IPS-15b (cell line): ENCODE measurements around the gene NR5A1.

Source experiments
- H3K27me3 ChIP-seq: one replicate; pipeline ENCODE4 v1.6.1; 2013; ENCODE audit warnings: low read length; ENCODE audit not compliant: control insufficient read depth, insufficient read depth
- H3K36me3 ChIP-seq: one replicate; pipeline ENCODE4 v1.6.1; 2013; ENCODE audit warnings: low read length; ENCODE audit not compliant: control insufficient read depth, insufficient read depth
- H3K4me1 ChIP-seq: one replicate; pipeline ENCODE4 v1.6.1; 2013; ENCODE audit warnings: mild to moderate bottlenecking, low read length; ENCODE audit not compliant: control insufficient read depth, insufficient read depth
- H3K4me3 ChIP-seq: one replicate; pipeline ENCODE4 v1.5.1; 2013; ENCODE audit warnings: low read depth, low read length
- H3K9ac ChIP-seq: one replicate; pipeline ENCODE4 v1.6.1; 2013; ENCODE audit warnings: low read depth, mild to moderate bottlenecking, low read length
- H3K9me3 ChIP-seq: one replicate; pipeline ENCODE4 v1.6.1; 2013; ENCODE audit warnings: mild to moderate bottlenecking, low read length; ENCODE audit not compliant: control insufficient read depth, insufficient read depth

Gene NR5A1

GRCh38 chr9:124531115-124531514 lies 23.9 kb upstream of the NR5A1 start:
- no peak overlapping the region for H3K9ac ChIP-seq
- no peak overlapping the region for H3K4me3 ChIP-seq
- H3K9me3 ChIP-seq = no peaks in the 10 kb centered on the region
- peaks cover 16% of the 10 kb centered on the region for H3K36me3 ChIP-seq
- no peaks in the 10 kb centered on the region for H3K27me3 ChIP-seq
- no peaks in the 10 kb centered on the region for H3K4me1 ChIP-seq

- H3K4me3 ChIP-seq = no peak overlapping the region
- H3K9ac ChIP-seq = no peak overlapping the region
- no peaks in the 10 kb centered on the region for H3K9me3 ChIP-seq
- H3K27me3 ChIP-seq = no peaks in the 10 kb centered on the region
- H3K4me1 ChIP-seq = no peaks in the 10 kb centered on the region
- peaks cover 9% of the 10 kb centered on the region for H3K36me3 ChIP-seq
These were observed 23.0 kb upstream of the NR5A1 start for GRCh38 chr9:124530246-124530645.

GRCh38 chr9:124527781-124528180 lies 20.6 kb upstream of the NR5A1 start:
- Histone ChIP-seq H3K36me3 (peaks cover 7% of the 10 kb centered on the region), H3K9me3 (no peaks in the 10 kb centered on the region), H3K4me1 (no peaks in the 10 kb centered on the region), H3K4me3 (no peak overlapping the region), H3K9ac (no peak overlapping the region), H3K27me3 (no peaks in the 10 kb centered on the region)

- Histone ChIP-seq H3K36me3 (peaks cover 6% of the 10 kb centered on the region), H3K4me1 (no peaks in the 10 kb centered on the region), H3K4me3 (no peak overlapping the region), H3K9me3 (no peaks in the 10 kb centered on the region), H3K9ac (no peak overlapping the region), H3K27me3 (no peaks in the 10 kb centered on the region)
These were observed 19.0 kb upstream of the NR5A1 start for GRCh38 chr9:124526174-124526573.

GRCh38 chr9:124522121-124523098 lies 15.2 kb upstream of the NR5A1 start:
- H3K9ac ChIP-seq = no peak overlapping the region
- no peak overlapping the region for H3K4me3 ChIP-seq
- H3K4me1 ChIP-seq = no peaks in the 10 kb centered on the region
- no peaks in the 10 kb centered on the region for H3K9me3 ChIP-seq
- peaks cover 6% of the 10 kb centered on the region for H3K36me3 ChIP-seq
- H3K27me3 ChIP-seq = no peaks in the 10 kb centered on the region

- H3K36me3 ChIP-seq = peaks cover 3% of the 10 kb centered on the region
- H3K9me3 ChIP-seq = no peaks in the 10 kb centered on the region
- H3K4me3 ChIP-seq = no peak overlapping the region
- H3K27me3 ChIP-seq = no peaks in the 10 kb centered on the region
- H3K9ac ChIP-seq = no peak overlapping the region
- no peaks in the 10 kb centered on the region for H3K4me1 ChIP-seq
These were observed 13.9 kb upstream of the NR5A1 start for GRCh38 chr9:124521142-124521541.

- Histone ChIP-seq H3K4me1 (no peaks in the 10 kb centered on the region), H3K27me3 (no peaks in the 10 kb centered on the region), H3K9me3 (no peaks in the 10 kb centered on the region), H3K9ac (no peak overlapping the region), H3K36me3 (peaks cover 3% of the 10 kb centered on the region), H3K4me3 (no peak overlapping the region)
These were observed 13.0 kb upstream of the NR5A1 start for GRCh38 chr9:124520206-124520596.

- H3K9me3 ChIP-seq = no peaks in the 10 kb centered on the region
- H3K9ac ChIP-seq = no peak overlapping the region
- H3K4me1 ChIP-seq = no peaks in the 10 kb centered on the region
- H3K4me3 ChIP-seq = no peak overlapping the region
- peaks cover 3% of the 10 kb centered on the region for H3K36me3 ChIP-seq
- H3K27me3 ChIP-seq = no peaks in the 10 kb centered on the region
These were observed 10.9 kb upstream of the NR5A1 start for GRCh38 chr9:124518116-124518515.

- H3K4me1 ChIP-seq = no peaks in the 10 kb centered on the region
These were observed 10.4 kb upstream of the NR5A1 start for GRCh38 chr9:124517600-124517999.

GRCh38 chr9:124514874-124515273 lies 7.7 kb upstream of the NR5A1 start:
- no peaks in the 10 kb centered on the region for H3K9me3 ChIP-seq
- no peak overlapping the region for H3K9ac ChIP-seq
- H3K27me3 ChIP-seq = no peaks in the 10 kb centered on the region
- peaks cover 3% of the 10 kb centered on the region for H3K4me1 ChIP-seq
- no peaks in the 10 kb centered on the region for H3K36me3 ChIP-seq
- no peak overlapping the region for H3K4me3 ChIP-seq

More at GRCh38 chr9:124517600-124517999, 10.4 kb upstream of the NR5A1 start:
- Histone ChIP-seq H3K36me3 (peaks cover 3% of the 10 kb centered on the region), H3K27me3 (no peaks in the 10 kb centered on the region), H3K9ac (no peak overlapping the region), H3K4me3 (no peak overlapping the region), H3K9me3 (no peaks in the 10 kb centered on the region)

GRCh38 chr9:124514125-124514524 lies 6.9 kb upstream of the NR5A1 start:
- Histone ChIP-seq H3K4me1 (peaks cover 3% of the 10 kb centered on the region), H3K4me3 (no peak overlapping the region), H3K9me3 (no peaks in the 10 kb centered on the region), H3K27me3 (no peaks in the 10 kb centered on the region), H3K9ac (no peak overlapping the region), H3K36me3 (no peaks in the 10 kb centered on the region)

- Histone ChIP-seq H3K4me3 (no peak overlapping the region), H3K9me3 (no peaks in the 10 kb centered on the region), H3K36me3 (no peaks in the 10 kb centered on the region), H3K27me3 (no peaks in the 10 kb centered on the region), H3K4me1 (peaks cover 3% of the 10 kb centered on the region), H3K9ac (no peak overlapping the region)
These were observed 6.3 kb upstream of the NR5A1 start for GRCh38 chr9:124513376-124513994.
